Urothelium cell line (cell line): ENCODE results near the gene PHLDB2.
A peak's percentile ranks its signal among the peaks of the same experiment; 100 is the strongest.

Experiments
- DNase-seq: peaks from one replicate; pipeline ENCODE4 v3.0.0; 2011; ENCODE audit warnings: low spot score, mixed read lengths
- FAIRE-seq: peaks from 2 replicates; lab custom pipeline; 2011; peaks lifted over from hg19 to GRCh38; lab: Jason Lieb, UNC

The PHLDB2 gene

GRCh38 chr3:111921181-111921580, 62.1 kb downstream of the PHLDB2 start:
- DNase-seq: no peak
- no peak for FAIRE-seq

GRCh38 chr3:111923095-111923771, 64.2 kb downstream of the PHLDB2 start:
- peak; percentile 49 for DNase-seq

GRCh38 chr3:111923806-111924205, 64.7 kb downstream of the PHLDB2 start:
- FAIRE-seq: peak; percentile 13
- no peak for DNase-seq

More at GRCh38 chr3:111923095-111923771, 64.2 kb downstream of the PHLDB2 start:
- FAIRE-seq: no peak

GRCh38 chr3:111924283-111924682, 65.2 kb downstream of the PHLDB2 start:
- FAIRE-seq: peak; percentile 88

GRCh38 chr3:111926266-111926676, 67.2 kb downstream of the PHLDB2 start:
- no peak for DNase-seq
- no peak for FAIRE-seq

More at GRCh38 chr3:111924283-111924682, 65.2 kb downstream of the PHLDB2 start:
- no peak for DNase-seq

- DNase-seq: no peak
- no peak for FAIRE-seq
Measured at GRCh38 chr3:111928613-111929012, 69.5 kb downstream of the PHLDB2 start.

- FAIRE-seq (no peak), DNase-seq (no peak)
Measured at GRCh38 chr3:111929484-111929883, 70.4 kb downstream of the PHLDB2 start.

GRCh38 chr3:111932946-111933345, 73.9 kb downstream of the PHLDB2 start:
- no peak for DNase-seq
- no peak for FAIRE-seq

- FAIRE-seq (no peak), DNase-seq (peak; percentile 71)
Measured at GRCh38 chr3:111936191-111936841, 77.3 kb downstream of the PHLDB2 start.

- no peak for DNase-seq
- no peak for FAIRE-seq
Measured at GRCh38 chr3:111936967-111937366, 77.9 kb downstream of the PHLDB2 start.

- FAIRE-seq (no peak), DNase-seq (no peak)
Measured at GRCh38 chr3:111937871-111938270, 78.8 kb downstream of the PHLDB2 start.

GRCh38 chr3:111939873-111940272, 80.8 kb downstream of the PHLDB2 start:
- no peak for DNase-seq
- no peak for FAIRE-seq

- FAIRE-seq: no peak
- DNase-seq: no peak
Measured at GRCh38 chr3:111943533-111943932, 84.5 kb downstream of the PHLDB2 start.

- DNase-seq (no peak), FAIRE-seq (no peak)
Measured at GRCh38 chr3:111944372-111944771, 85.3 kb downstream of the PHLDB2 start.

GRCh38 chr3:111947231-111947630, 88.2 kb downstream of the PHLDB2 start:
- FAIRE-seq (no peak), DNase-seq (no peak)

- DNase-seq: no peak
Measured at GRCh38 chr3:111948786-111949185, 89.7 kb downstream of the PHLDB2 start.

GRCh38 chr3:111949712-111950111, 90.6 kb downstream of the PHLDB2 start:
- DNase-seq (no peak), FAIRE-seq (no peak)

More at GRCh38 chr3:111948786-111949185, 89.7 kb downstream of the PHLDB2 start:
- FAIRE-seq: no peak

GRCh38 chr3:111951032-111951431, 92.0 kb downstream of the PHLDB2 start:
- no peak for FAIRE-seq
- no peak for DNase-seq

GRCh38 chr3:111952086-111952485, 93.0 kb downstream of the PHLDB2 start:
- FAIRE-seq: peak; percentile 9
- DNase-seq: no peak

- DNase-seq (no peak), FAIRE-seq (peak; percentile 13)
Measured at GRCh38 chr3:111952866-111953450, 93.9 kb downstream of the PHLDB2 start.

- no peak for DNase-seq
- FAIRE-seq: no peak
Measured at GRCh38 chr3:111954228-111954990, 95.3 kb downstream of the PHLDB2 start.
